ENCODE data around the gene STKLD1.

DNA sequence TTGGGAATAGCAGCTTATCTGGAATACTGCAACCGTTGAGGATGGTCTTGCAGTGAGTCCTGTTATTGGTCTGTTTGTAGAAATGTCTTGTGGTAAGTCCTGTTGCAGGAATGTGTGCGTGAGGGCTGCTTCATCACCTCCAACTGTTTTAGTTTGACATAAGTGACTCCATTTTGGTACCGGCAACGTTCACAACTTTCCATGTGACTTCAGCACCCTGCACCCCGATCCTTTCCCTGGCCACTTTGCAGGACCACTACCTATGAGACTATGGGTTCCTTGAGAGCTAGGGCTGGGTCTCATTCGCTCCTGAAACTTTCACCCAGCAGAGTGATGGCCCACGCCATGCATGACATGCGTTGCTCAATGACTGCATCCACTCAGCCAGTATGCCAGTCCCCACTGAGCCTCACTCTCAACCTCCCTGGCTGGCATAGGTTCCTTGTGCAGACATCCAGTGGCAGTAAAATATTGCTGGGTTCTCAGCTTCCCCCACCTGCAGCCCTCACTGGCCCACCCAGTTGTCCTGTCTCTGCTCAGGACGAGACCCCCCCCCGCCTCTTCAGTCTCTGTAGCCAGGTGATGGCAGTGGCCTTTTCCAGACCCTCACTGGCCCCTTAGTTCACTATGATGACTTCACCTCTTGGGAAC lies 48.2 kb upstream of the STKLD1 start:
- TF ChIP-seq, protein P1, sequence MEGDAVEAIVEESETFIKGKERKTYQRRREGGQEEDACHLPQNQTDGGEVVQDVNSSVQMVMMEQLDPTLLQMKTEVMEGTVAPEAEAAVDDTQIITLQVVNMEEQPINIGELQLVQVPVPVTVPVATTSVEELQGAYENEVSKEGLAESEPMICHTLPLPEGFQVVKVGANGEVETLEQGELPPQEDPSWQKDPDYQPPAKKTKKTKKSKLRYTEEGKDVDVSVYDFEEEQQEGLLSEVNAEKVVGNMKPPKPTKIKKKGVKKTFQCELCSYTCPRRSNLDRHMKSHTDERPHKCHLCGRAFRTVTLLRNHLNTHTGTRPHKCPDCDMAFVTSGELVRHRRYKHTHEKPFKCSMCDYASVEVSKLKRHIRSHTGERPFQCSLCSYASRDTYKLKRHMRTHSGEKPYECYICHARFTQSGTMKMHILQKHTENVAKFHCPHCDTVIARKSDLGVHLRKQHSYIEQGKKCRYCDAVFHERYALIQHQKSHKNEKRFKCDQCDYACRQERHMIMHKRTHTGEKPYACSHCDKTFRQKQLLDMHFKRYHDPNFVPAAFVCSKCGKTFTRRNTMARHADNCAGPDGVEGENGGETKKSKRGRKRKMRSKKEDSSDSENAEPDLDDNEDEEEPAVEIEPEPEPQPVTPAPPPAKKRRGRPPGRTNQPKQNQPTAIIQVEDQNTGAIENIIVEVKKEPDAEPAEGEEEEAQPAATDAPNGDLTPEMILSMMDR (conservative IDR thresholded peaks at IDR 0.05; ENCODE audit: low read length), result no peak
- no peak for TF ChIP-seq EZH2phosphoT487 (IDR thresholded peaks at IDR 0.05; ENCODE audit: borderline replicate concordance)

Data from Loucy (cell line).